ENCODE data around the gene RAI14. TPM values are rescaled to one million over a fixed set of nuclear protein-coding genes. Genes with fewer than 3 reads are reported as not detected.

Gene RAI14
- polyA plus RNA-seq, 3 donors: 5.1 to 12.8 (median 9.6) TPM

- 62 to 93% (median 91%) methylated on average over 2 of the region's 2 CpGs for WGBS, 3 donors
- no peak overlapping the region for H3K27ac ChIP-seq (ENCODE audit: low read depth, low read length)
Observed at GRCh38 chr5:34848230-34848629, 192.1 kb downstream of the RAI14 start.

- 81 to 92% (median 82%) methylated on average over 3 of the region's 3 CpGs for WGBS, 3 donors
- no peak overlapping the region for H3K27ac ChIP-seq (ENCODE audit: low read depth, low read length)
Observed at GRCh38 chr5:34849253-34849652, 193.1 kb downstream of the RAI14 start.

- no peak overlapping the region for H3K27ac ChIP-seq (ENCODE audit: low read depth, low read length)
- WGBS, 3 donors: 75 to 83% (median 81%) methylated on average over 4 of the region's 4 CpGs
Observed at GRCh38 chr5:34854459-34855174, 198.5 kb downstream of the RAI14 start.

GRCh38 chr5:34857161-34857560 lies 201.0 kb downstream of the RAI14 start:
- no peak overlapping the region for H3K27ac ChIP-seq (ENCODE audit: low read depth, low read length)
- WGBS, 3 donors: 76 to 86% (median 83%) methylated on average over 3 of the region's 3 CpGs

GRCh38 chr5:34857894-34858293 lies 201.8 kb downstream of the RAI14 start:
- no peak overlapping the region for H3K27ac ChIP-seq (ENCODE audit: low read depth, low read length)
- WGBS, 3 donors: 91 to 100% (median 92%) methylated on average over 1 of the region's 1 CpG

GRCh38 chr5:34858790-34859189 lies 202.7 kb downstream of the RAI14 start:
- no peak overlapping the region for H3K27ac ChIP-seq (ENCODE audit: low read depth, low read length)
- WGBS, 3 donors: 55 to 73% (median 71%) methylated on average over 2 of the region's 2 CpGs

- WGBS, 3 donors: 57 to 75% (median 66%) methylated on average over 5 of the region's 5 CpGs
- H3K27ac ChIP-seq (ENCODE audit: low read depth, low read length): no peak overlapping the region
Observed at GRCh38 chr5:34859253-34859652, 203.1 kb downstream of the RAI14 start.

- no peak overlapping the region for H3K27ac ChIP-seq (ENCODE audit: low read depth, low read length)
- 30 to 65% (median 41%) methylated on average over 3 of the region's 3 CpGs for WGBS, 3 donors
Observed at GRCh38 chr5:34863946-34864345, 207.8 kb downstream of the RAI14 start.

GRCh38 chr5:34865091-34865490 lies 209.0 kb downstream of the RAI14 start:
- no peak overlapping the region for H3K27ac ChIP-seq (ENCODE audit: low read depth, low read length)
- WGBS, 3 donors: 82 to 95% (median 88%) methylated on average over 2 of the region's 2 CpGs

- no peak overlapping the region for H3K27ac ChIP-seq (ENCODE audit: low read depth, low read length)
- 77 to 79% (median 78%) methylated on average over 3 of the region's 3 CpGs for WGBS, 3 donors
Observed at GRCh38 chr5:34866989-34867471, 210.9 kb downstream of the RAI14 start.

GRCh38 chr5:34867660-34868059 lies 211.5 kb downstream of the RAI14 start:
- no peak overlapping the region for H3K27ac ChIP-seq (ENCODE audit: low read depth, low read length)
- WGBS, 3 donors: 86 to 94% (median 90%) methylated on average over 3 of the region's 3 CpGs

GRCh38 chr5:34868791-34869190 lies 212.7 kb downstream of the RAI14 start:
- no peak overlapping the region for H3K27ac ChIP-seq (ENCODE audit: low read depth, low read length)
- WGBS, 3 donors: 96 to 100% (median 96%) methylated on average over 1 of the region's 1 CpG

- 58 to 88% (median 88%) methylated on average over 1 of the region's 1 CpG for WGBS, 3 donors
Observed at GRCh38 chr5:34869256-34869655, 213.1 kb downstream of the RAI14 start.

GRCh38 chr5:34870382-34870781 lies 214.3 kb downstream of the RAI14 start:
- WGBS, 3 donors: 93 to 95% (median 94%) methylated on average over 2 of the region's 2 CpGs
- H3K27ac ChIP-seq (ENCODE audit: low read depth, low read length): no peak overlapping the region

More at GRCh38 chr5:34869256-34869655, 213.1 kb downstream of the RAI14 start:
- no peak overlapping the region for H3K27ac ChIP-seq (ENCODE audit: low read depth, low read length)

GRCh38 chr5:34876275-34876674 lies 220.1 kb downstream of the RAI14 start:
- H3K27ac ChIP-seq (ENCODE audit: low read depth, low read length): no peak overlapping the region

GRCh38 chr5:34881246-34881645 lies 225.1 kb downstream of the RAI14 start:
- H3K27ac ChIP-seq (ENCODE audit: low read depth, low read length): no peak overlapping the region

Other genes starting within 250 kb of the RAI14 start
- gene TTC23L, start 182.8 kb downstream of the RAI14 start, polyA plus RNA-seq: under 1 TPM in 1 of 3 donors, not detected in 2; 0.07 TPM

Data from adipose tissue (tissue), 3 donors.